Stimulated activated CD8-positive, alpha-beta memory T cell treated with anti-CD3 and anti-CD28 coated beads, Interleukin-7, amount 100 ng/mL, for 1 hour (primary cell): Measurements from ENCODE around the gene CCT5.
"Not testable (repeated sequence)": the region's sequence is repeated elsewhere in the genome, so short reads cannot be mapped to it uniquely, and the experiment has no call there.

Experiments used
- DNase-seq, 2 donors: peaks; one replicate each; pipeline ENCODE4 v3.0.0-alpha.2; 2020; ENCODE audit warnings: low read depth in 2 of 2

Gene CCT5

GRCh38 chr5:10246761-10247160, 3.3 kb upstream of the CCT5 start:
- DNase-seq = no peak

GRCh38 chr5:10247217-10247616, 2.9 kb upstream of the CCT5 start:
- DNase-seq = not testable (repeated sequence)

- no peak for DNase-seq
These were observed 1.5 kb upstream of the CCT5 start for GRCh38 chr5:10248378-10249260.

- DNase-seq = no peak
These were observed 761 bp downstream of the CCT5 start for GRCh38 chr5:10250806-10251276.

GRCh38 chr5:10251405-10251804, 1.3 kb downstream of the CCT5 start:
- DNase-seq = no peak

GRCh38 chr5:10253390-10253789, 3.3 kb downstream of the CCT5 start:
- DNase-seq = no peak

- no peak for DNase-seq
These were observed 4.6 kb downstream of the CCT5 start for GRCh38 chr5:10254686-10255085.

- no peak for DNase-seq
These were observed 7.8 kb downstream of the CCT5 start for GRCh38 chr5:10257870-10258269.

GRCh38 chr5:10259899-10260298, 9.8 kb downstream of the CCT5 start:
- no peak for DNase-seq

GRCh38 chr5:10261065-10261464, 11.0 kb downstream of the CCT5 start:
- DNase-seq = no peak

GRCh38 chr5:10262121-10262774, 12.2 kb downstream of the CCT5 start:
- DNase-seq = no peak

- DNase-seq = no peak
These were observed 12.9 kb downstream of the CCT5 start for GRCh38 chr5:10262995-10263394.

GRCh38 chr5:10264604-10265003, 14.5 kb downstream of the CCT5 start:
- DNase-seq = no peak

- no peak for DNase-seq
These were observed 15.4 kb downstream of the CCT5 start for GRCh38 chr5:10265245-10266109.

GRCh38 chr5:10266137-10266536, 16.1 kb downstream of the CCT5 start:
- DNase-seq = no peak

GRCh38 chr5:10266839-10267238, 16.8 kb downstream of the CCT5 start:
- DNase-seq = no peak

GRCh38 chr5:10268100-10268499, 18.0 kb downstream of the CCT5 start:
- no peak for DNase-seq

GRCh38 chr5:10272053-10272874, 22.2 kb downstream of the CCT5 start:
- DNase-seq = no peak

- not testable (repeated sequence) for DNase-seq
These were observed 22.8 kb downstream of the CCT5 start for GRCh38 chr5:10272875-10273209.

- DNase-seq = no peak
These were observed 25.4 kb downstream of the CCT5 start for GRCh38 chr5:10275460-10275859.

- DNase-seq = no peak
These were observed 25.9 kb downstream of the CCT5 start for GRCh38 chr5:10275991-10276390.
